GM13976 (cell line): Measurements from ENCODE around the gene FDX1.
A peak's percentile ranks its signal among the peaks of the same experiment; 100 is the strongest.

Source experiments
- DNase-seq: peaks from one replicate; pipeline ENCODE4 v3.0.0; 2012; ENCODE audit warnings: low spot score
- CTCF ChIP-seq: IDR thresholded peaks from 2 replicates; pipeline ENCODE4 v1.5.1; 2012; ENCODE audit warnings: borderline replicate concordance, mild to moderate bottlenecking; ENCODE audit not compliant: insufficient read depth; ENCODE audit errors: extremely low read depth, missing control alignments, control extremely low read depth
- in situ Hi-C: fragments of 300-500 bp; cut with MboI; formaldehyde crosslinking; loops from one replicate; pipeline ENCODE4 v1.12.0; 2022; ENCODE audit warnings: low sequenced_read_pairs, mixed read lengths, inconsistent platforms; ENCODE audit not compliant: unreplicated experiment

Gene FDX1

DNA sequence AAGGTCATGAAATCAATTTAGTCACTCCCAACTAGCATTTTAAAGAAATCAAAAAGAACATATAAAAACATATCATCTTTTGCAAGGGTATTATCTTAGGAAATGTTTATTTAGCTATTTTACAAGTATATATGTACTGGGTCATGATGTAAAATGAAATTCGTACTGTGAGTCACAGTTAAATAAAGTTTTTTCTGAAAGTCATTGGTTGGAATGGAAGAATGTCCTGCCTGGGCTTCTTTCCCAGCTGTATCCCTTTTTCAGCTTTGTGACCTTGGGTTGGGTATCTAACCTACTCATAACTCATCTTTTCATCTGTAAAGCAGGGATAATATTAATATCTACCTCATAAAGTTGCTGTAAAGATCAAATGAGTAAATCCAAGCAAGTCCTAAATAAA, 15.7 kb downstream of the FDX1 start:
- TF ChIP-seq CTCF, result no peak
- in situ Hi-C loops, result no loop called here
- no peak for DNase-seq

DNA sequence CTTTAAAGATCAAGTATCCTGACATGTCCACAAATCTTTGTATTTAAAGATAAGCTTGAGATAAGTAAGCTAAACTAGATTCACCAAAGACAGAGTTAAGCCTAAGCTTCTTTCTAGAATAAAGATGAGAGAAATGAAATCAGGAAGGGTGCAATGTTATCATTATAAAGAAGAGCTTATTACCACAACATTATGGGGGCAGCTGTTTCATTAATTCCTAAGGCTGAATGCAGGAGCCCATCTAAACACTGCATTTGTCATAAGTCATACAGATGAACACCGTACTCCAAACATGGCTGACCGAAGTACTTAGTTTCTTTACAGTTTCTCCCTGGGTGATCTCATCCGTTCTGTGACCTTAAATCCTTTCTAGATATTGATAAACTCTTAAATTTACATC, 16.3 kb downstream of the FDX1 start:
- in situ Hi-C loops, result no loop called here
- no peak for TF ChIP-seq CTCF
- DNase-seq, result no peak

DNA sequence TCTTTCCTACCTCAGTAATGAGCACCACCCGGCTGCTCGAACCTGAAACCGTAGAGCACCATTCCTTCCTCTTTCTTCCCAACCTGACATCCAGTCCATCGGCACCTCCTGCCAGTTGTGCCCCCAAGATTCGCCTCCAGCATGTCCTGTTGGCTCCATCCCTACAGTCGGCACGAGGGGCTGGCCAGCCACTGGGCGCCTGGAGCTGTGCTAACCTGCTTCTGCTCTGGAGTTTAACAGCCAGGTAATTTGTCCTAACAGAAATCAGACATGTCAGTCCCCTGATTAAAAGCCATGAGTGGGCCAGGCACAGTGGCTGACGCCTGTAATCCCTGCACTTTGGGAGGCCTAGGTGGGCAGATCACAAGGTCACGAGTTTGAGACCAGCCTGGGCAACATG, 16.8 kb downstream of the FDX1 start:
- in situ Hi-C loops, result no loop called here
- DNase-seq, result no peak
- TF ChIP-seq CTCF, result no peak

DNA sequence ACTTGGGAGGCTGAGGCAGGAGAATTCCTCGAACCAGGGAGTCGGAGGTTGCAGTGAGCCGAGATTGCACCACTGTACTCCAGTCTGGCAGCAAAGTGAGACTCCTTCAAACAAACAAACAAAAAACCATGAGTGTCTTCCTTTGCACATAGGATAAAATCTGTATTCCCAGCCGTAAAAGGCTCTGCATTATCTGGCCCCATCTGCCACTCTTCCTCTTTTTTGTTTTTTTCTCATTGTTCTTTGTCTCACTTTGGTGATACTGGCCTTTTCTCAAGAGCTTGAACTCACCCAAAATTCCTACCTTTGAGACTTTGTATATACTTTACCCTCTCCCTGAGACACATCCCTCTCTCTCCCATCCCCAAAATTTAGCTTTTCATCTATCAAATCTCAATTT, 17.6 kb downstream of the FDX1 start:
- in situ Hi-C loops, result no loop called here
- TF ChIP-seq CTCF, result no peak

GRCh38 chr11:110447897-110448745, 18.4 kb downstream of the FDX1 start:
- peak; percentile 34 for TF ChIP-seq CTCF
- peak; percentile 37 for DNase-seq
- in situ Hi-C loops, result no loop called here

More for the DNA sequence above, 17.6 kb downstream of the FDX1 start:
- DNase-seq, result no peak

- DNase-seq, result no peak
- in situ Hi-C loops, result loop anchor here (10.0 to 25.0 kb wide), 2 partner anchors 785 to 987 kb away; no protein-coding TSS in a partner anchor
- no peak for TF ChIP-seq CTCF
Measured at GRCh38 chr11:110450246-110450645, 20.5 kb downstream of the FDX1 start.
